ENCODE data around the gene PIK3C2G. TPM values are rescaled to one million over a fixed set of nuclear protein-coding genes. Genes with fewer than 3 reads are reported as not detected.

PIK3C2G gene
- total RNA-seq, 1 experiment from 2014 or later: not detected

DNA sequence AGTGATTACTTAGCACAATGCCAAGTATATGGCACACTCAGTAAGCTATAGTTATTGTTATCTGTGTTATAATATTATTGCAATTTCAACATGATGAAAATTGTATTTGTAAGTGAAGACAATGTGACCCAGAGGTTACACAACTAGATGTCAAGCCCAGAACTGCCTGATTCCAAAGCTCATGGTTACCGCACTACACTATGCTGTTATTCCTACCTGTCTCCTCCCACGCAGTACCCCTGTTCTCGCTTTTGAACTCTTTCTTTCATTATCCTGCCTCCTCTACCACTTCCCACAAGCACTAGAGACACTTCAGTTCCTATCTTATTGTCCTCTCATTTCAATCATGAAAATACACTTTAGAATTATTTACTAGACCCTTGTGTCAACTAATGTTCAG is 383.2 kb downstream of the PIK3C2G start:
- Histone ChIP-seq H3K27me3 (ENCODE audit: low read length) (no peaks in the 10 kb centered on the region), H3K4me1 (ENCODE audit: insufficient read depth, low read length) (no peaks in the 10 kb centered on the region), H3K9me2 (replicated peaks; ENCODE audit: low read length) (no peaks in the 10 kb centered on the region), H3K36me3 (ENCODE audit: low read depth, low read length) (no peaks in the 10 kb centered on the region), H3K4me2 (ENCODE audit: low read length) (no peak overlapping the region), H3K4me3 (ENCODE audit: low read length) (no peak overlapping the region), H3K9me3 (ENCODE audit: low read length) (no peaks in the 10 kb centered on the region), H3F3A (ENCODE audit: low read length, unreplicated experiment) (no peaks in the 10 kb centered on the region), H2AFZ (ENCODE audit: low read length) (no peak overlapping the region), H3K79me2 (ENCODE audit: low read length) (no peaks in the 10 kb centered on the region), H4K20me1 (ENCODE audit: low read length) (no peaks in the 10 kb centered on the region), H3K9ac (ENCODE audit: low read length) (no peak overlapping the region), H3K27ac (ENCODE audit: low read length) (no peak overlapping the region)
- DNase-seq: no peak
- ChIA-PET POLR2A (ENCODE audit: unreplicated experiment) (no interaction called here), CTCF (no interaction called here)
- no peak for ATAC-seq
- intact Hi-C loops (cut with micrococcal nuclease): no loop called here
- no TSS peak for BruUV-seq (replicated peaks)
- TF ChIP-seq, protein P1, sequence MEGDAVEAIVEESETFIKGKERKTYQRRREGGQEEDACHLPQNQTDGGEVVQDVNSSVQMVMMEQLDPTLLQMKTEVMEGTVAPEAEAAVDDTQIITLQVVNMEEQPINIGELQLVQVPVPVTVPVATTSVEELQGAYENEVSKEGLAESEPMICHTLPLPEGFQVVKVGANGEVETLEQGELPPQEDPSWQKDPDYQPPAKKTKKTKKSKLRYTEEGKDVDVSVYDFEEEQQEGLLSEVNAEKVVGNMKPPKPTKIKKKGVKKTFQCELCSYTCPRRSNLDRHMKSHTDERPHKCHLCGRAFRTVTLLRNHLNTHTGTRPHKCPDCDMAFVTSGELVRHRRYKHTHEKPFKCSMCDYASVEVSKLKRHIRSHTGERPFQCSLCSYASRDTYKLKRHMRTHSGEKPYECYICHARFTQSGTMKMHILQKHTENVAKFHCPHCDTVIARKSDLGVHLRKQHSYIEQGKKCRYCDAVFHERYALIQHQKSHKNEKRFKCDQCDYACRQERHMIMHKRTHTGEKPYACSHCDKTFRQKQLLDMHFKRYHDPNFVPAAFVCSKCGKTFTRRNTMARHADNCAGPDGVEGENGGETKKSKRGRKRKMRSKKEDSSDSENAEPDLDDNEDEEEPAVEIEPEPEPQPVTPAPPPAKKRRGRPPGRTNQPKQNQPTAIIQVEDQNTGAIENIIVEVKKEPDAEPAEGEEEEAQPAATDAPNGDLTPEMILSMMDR (conservative IDR thresholded peaks at IDR 0.05; ENCODE audit: low read depth, low read length): no peak
- no peak for TF ChIP-seq EZH2phosphoT487 (IDR thresholded peaks at IDR 0.05; ENCODE audit: borderline replicate concordance, low read length)
- TF ChIP-seq EZH2 (IDR thresholded peaks at IDR 0.05; ENCODE audit: low read length, unreplicated experiment): no peak

DNA sequence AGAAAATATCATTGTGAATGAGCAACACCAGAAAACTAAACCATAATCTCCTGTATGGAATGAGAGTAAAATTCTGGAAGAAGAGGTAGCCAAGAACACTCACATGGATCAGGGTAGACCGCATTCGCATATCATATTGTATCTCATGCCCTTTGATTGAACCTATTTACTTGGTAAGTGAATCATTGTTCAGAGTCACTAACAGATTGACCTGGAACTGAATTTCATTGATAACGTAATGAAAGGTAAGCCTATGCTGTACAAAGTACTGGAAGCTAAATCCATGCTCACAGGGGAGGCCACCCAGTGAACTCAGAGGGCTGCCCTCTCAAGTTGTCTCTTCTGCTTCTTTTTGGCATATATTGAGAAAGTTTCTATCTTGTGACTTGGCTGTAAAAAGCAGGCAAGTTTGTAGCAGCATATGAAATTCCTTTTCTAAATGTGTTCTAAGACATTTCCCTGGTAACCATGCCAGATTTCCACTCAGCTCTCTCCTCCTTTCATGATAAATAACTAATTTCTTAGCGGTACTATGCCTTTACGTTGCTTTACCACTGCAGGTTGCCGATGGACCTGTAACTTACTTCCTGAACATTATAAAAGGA is 385.1 kb downstream of the PIK3C2G start:
- ChIA-PET CTCF (no interaction called here), POLR2A (ENCODE audit: unreplicated experiment) (no interaction called here)
- H3K9me3 ChIP-seq (ENCODE audit: low read length): no peaks in the 10 kb centered on the region
- H3K36me3 ChIP-seq (ENCODE audit: low read depth, low read length): no peaks in the 10 kb centered on the region
- no peaks in the 10 kb centered on the region for H3K27me3 ChIP-seq (ENCODE audit: low read length)
- H3K9ac ChIP-seq (ENCODE audit: low read length): no peak overlapping the region
- intact Hi-C loops (cut with micrococcal nuclease): no loop called here
- H2AFZ ChIP-seq (ENCODE audit: low read length): no peak overlapping the region
- TF ChIP-seq, protein P1 (conservative IDR thresholded peaks at IDR 0.05; ENCODE audit: low read depth, low read length): no peak
- TF ChIP-seq EZH2phosphoT487 (IDR thresholded peaks at IDR 0.05; ENCODE audit: borderline replicate concordance, low read length) (no peak), EZH2 (IDR thresholded peaks at IDR 0.05; ENCODE audit: low read length, unreplicated experiment) (no peak)
- H3K9me2 ChIP-seq (replicated peaks; ENCODE audit: low read length): no peaks in the 10 kb centered on the region
- ATAC-seq (no peak), DNase-seq (no peak)
- no peaks in the 10 kb centered on the region for H3K79me2 ChIP-seq (ENCODE audit: low read length)
- no peak overlapping the region for H3K27ac ChIP-seq (ENCODE audit: low read length)
- H3F3A ChIP-seq (ENCODE audit: low read length, unreplicated experiment): no peaks in the 10 kb centered on the region
- H4K20me1 ChIP-seq (ENCODE audit: low read length): no peaks in the 10 kb centered on the region
- no TSS peak for BruUV-seq (replicated peaks)
- no peak overlapping the region for H3K4me2 ChIP-seq (ENCODE audit: low read length)
- no peak overlapping the region for H3K4me3 ChIP-seq (ENCODE audit: low read length)
- no peaks in the 10 kb centered on the region for H3K4me1 ChIP-seq (ENCODE audit: insufficient read depth, low read length)

DNA sequence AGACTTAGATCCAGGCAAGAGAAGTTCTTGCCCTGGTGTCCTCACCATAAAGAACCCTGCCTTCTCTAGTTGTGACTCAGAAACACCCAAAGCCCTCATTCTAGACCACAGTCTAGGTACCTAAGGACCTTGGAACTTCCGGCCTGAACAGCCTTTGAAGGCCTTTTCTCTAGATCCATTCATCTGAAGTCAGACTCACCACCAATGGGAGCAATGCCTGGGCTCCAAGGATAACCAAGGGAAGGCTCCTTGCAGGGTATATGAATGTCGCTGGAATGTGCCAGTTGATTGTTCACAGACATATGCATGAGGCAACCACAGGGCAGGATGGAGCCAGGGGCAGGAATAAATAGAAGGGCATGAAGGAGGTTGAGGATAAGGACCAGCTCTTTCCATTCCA is 390.2 kb downstream of the PIK3C2G start:
- no peak for DNase-seq
- Histone ChIP-seq H3K9ac (ENCODE audit: low read length) (no peak overlapping the region), H3K79me2 (ENCODE audit: low read length) (no peaks in the 10 kb centered on the region), H3K4me3 (ENCODE audit: low read length) (no peak overlapping the region), H3K27ac (ENCODE audit: low read length) (no peak overlapping the region), H4K20me1 (ENCODE audit: low read length) (no peaks in the 10 kb centered on the region), H3K9me2 (replicated peaks; ENCODE audit: low read length) (no peaks in the 10 kb centered on the region), H3K36me3 (ENCODE audit: low read depth, low read length) (no peaks in the 10 kb centered on the region), H3K4me1 (ENCODE audit: insufficient read depth, low read length) (no peaks in the 10 kb centered on the region), H2AFZ (ENCODE audit: low read length) (no peak overlapping the region), H3K27me3 (ENCODE audit: low read length) (no peaks in the 10 kb centered on the region), H3F3A (ENCODE audit: low read length, unreplicated experiment) (no peaks in the 10 kb centered on the region), H3K9me3 (ENCODE audit: low read length) (no peaks in the 10 kb centered on the region), H3K4me2 (ENCODE audit: low read length) (no peak overlapping the region)
- TF ChIP-seq, protein P1 (conservative IDR thresholded peaks at IDR 0.05; ENCODE audit: low read depth, low read length): no peak
- TF ChIP-seq EZH2 (IDR thresholded peaks at IDR 0.05; ENCODE audit: low read length, unreplicated experiment) (no peak), EZH2phosphoT487 (IDR thresholded peaks at IDR 0.05; ENCODE audit: borderline replicate concordance, low read length) (no peak)
- intact Hi-C loops (cut with micrococcal nuclease): no loop called here
- ChIA-PET CTCF (no interaction called here), POLR2A (ENCODE audit: unreplicated experiment) (no interaction called here)
- BruUV-seq (replicated peaks): no TSS peak
- no peak for ATAC-seq

All from PC-3 (cell line).